HG02884 (cell line): ENCODE measurements around the gene KRTAP1-4.
"Not testable (repeated sequence)": the region's sequence is repeated elsewhere in the genome, so short reads cannot be mapped to it uniquely, and the experiment has no call there.

Experiments
- ATAC-seq: cut with Tn5 transposase; IDR thresholded peaks from one replicate; pipeline ENCODE4 v1.9.1; 2021; ENCODE audit warnings: mild to moderate bottlenecking, moderate library complexity; ENCODE audit not compliant: unreplicated experiment

The KRTAP1-4 gene

GRCh38 chr17:41029633-41030245, at the start of gene KRTAP1-4:
TSS of gene KRTAP1-4 (minus strand) at chr17:41030195. CDS start at chr17:41030078, 117 bp downstream.
- no peak for ATAC-seq

- ATAC-seq, result no peak
These were observed 46.8 kb upstream of the KRTAP1-4 start for GRCh38 chr17:41076788-41077187.

- ATAC-seq, result no peak
These were observed 43.7 kb upstream of the KRTAP1-4 start for GRCh38 chr17:41073676-41074075.

- ATAC-seq, result no peak
These were observed 41.8 kb upstream of the KRTAP1-4 start for GRCh38 chr17:41071606-41072360.

GRCh38 chr17:41069031-41069430, 39.0 kb upstream of the KRTAP1-4 start:
- ATAC-seq, result no peak

GRCh38 chr17:41067281-41067680, 37.3 kb upstream of the KRTAP1-4 start:
- ATAC-seq, result no peak

GRCh38 chr17:41065829-41066624, 36.0 kb upstream of the KRTAP1-4 start, which contains the start of gene KRTAP2-4:
TSS of gene KRTAP2-4 (minus strand) at chr17:41065879. CDS start at chr17:41065845, 34 bp downstream.
- ATAC-seq, result no peak

- ATAC-seq, result not testable (repeated sequence)
These were observed 35.2 kb upstream of the KRTAP1-4 start for GRCh38 chr17:41065016-41065689.

- no peak for ATAC-seq
These were observed 34.3 kb upstream of the KRTAP1-4 start for GRCh38 chr17:41064301-41064700.

GRCh38 chr17:41063449-41063848, 33.5 kb upstream of the KRTAP1-4 start:
- ATAC-seq, result no peak

GRCh38 chr17:41061964-41062363, 32.0 kb upstream of the KRTAP1-4 start:
- ATAC-seq, result no peak

- no peak for ATAC-seq
These were observed 30.1 kb upstream of the KRTAP1-4 start, which contains the start of gene KRTAP2-3 for GRCh38 chr17:41060052-41060604. TSS of gene KRTAP2-3 (minus strand) at chr17:41060114. CDS start at chr17:41060050, 64 bp downstream.

GRCh38 chr17:41059276-41060051, 29.5 kb upstream of the KRTAP1-4 start:
- ATAC-seq, result not testable (repeated sequence)

GRCh38 chr17:41058741-41059140, 28.7 kb upstream of the KRTAP1-4 start:
- ATAC-seq, result no peak

GRCh38 chr17:41057547-41057946, 27.6 kb upstream of the KRTAP1-4 start:
- ATAC-seq, result no peak

GRCh38 chr17:41055130-41055529, 25.1 kb upstream of the KRTAP1-4 start, which contains the start of gene KRTAP2-2:
TSS of gene KRTAP2-2 (minus strand) at chr17:41055230. CDS start at chr17:41055211, 19 bp downstream.
- not testable (repeated sequence) for ATAC-seq

- not testable (repeated sequence) for ATAC-seq
These were observed 24.6 kb upstream of the KRTAP1-4 start for GRCh38 chr17:41054556-41054955.

GRCh38 chr17:41054025-41054424, 24.0 kb upstream of the KRTAP1-4 start:
- ATAC-seq, result no peak

GRCh38 chr17:41052566-41052965, 22.6 kb upstream of the KRTAP1-4 start:
- ATAC-seq, result no peak

GRCh38 chr17:41049110-41049509, 19.1 kb upstream of the KRTAP1-4 start:
- no peak for ATAC-seq
